ENCODE data around the gene DNMT1. TPM values are rescaled to one million over a fixed set of nuclear protein-coding genes. Genes with fewer than 3 reads are reported as not detected.
A peak's percentile ranks its signal among the peaks of the same experiment; 100 is the strongest.

DNMT1 gene
- total RNA-seq, 5 donors from 2014 or later (not counting 1 experiment from before 2014, with no cell fraction given), result 199 to 245 (median 235) TPM

- 70% methylated on average over 6 of the region's 7 CpGs for WGBS (ENCODE audit: insufficient coverage)
- Mint-ChIP-seq H3K27ac (peak overlapping the region; percentile 96 to 97), H3K27me3 (no peaks in the 10 kb centered on the region), H3K4me3 (peak overlapping the region in 2 of 3 donors; percentile 9 to 66), H3K9me3 (no peaks in the 10 kb centered on the region), H3K36me3 (peaks cover 7% of the 10 kb centered on the region), H3K4me1 (peaks cover 63 to 71% (median 68%) of the 10 kb centered on the region in 3 donors)
- Histone ChIP-seq H3K9me3 (no peaks in the 10 kb centered on the region), H3K27ac (ENCODE audit: low read length) (peak overlapping the region; percentile 88), H3K36me3 (ENCODE audit: control insufficient read depth in 2 of 2, extremely low read depth in 1 of 2, insufficient read depth in 1 of 2, low read length in 1 of 2) (peaks cover under 1 to 9% of the 10 kb centered on the region in 2 donors), H3K4me3 (ENCODE audit: control insufficient read depth in 1 of 2, extremely low read depth in 1 of 2, low read length in 1 of 2) (no peak overlapping the region), H3K4me1 (ENCODE audit: control insufficient read depth in 1 of 2, extremely low read depth in 1 of 2, insufficient read depth in 2 of 2, low read length in 2 of 2) (peaks cover 41 to 95% of the 10 kb centered on the region in 2 experiments), H3K27me3 (replicated peaks in 1 of 2; ENCODE audit: control insufficient read depth in 2 of 2, extremely low read depth in 1 of 2, insufficient read depth in 2 of 2, low read length in 1 of 2) (no peaks in the 10 kb centered on the region)
- CTCF ChIA-PET, result interaction anchor here in 1 of 2 donors (0.6 kb wide), 1 partner anchor 125 kb away, joined by 3 read pairs; no protein-coding TSS in a partner anchor
- DNase-seq (peak in 1 of 35 experiments; percentile 36), ATAC-seq (replicated peaks in 1 of 4) (no peak)
- POLR2A ChIA-PET, result interaction anchor here (0.5 to 0.6 kb wide), 2 partner anchors 18 to 1329 kb away, joined by 3 to 5 read pairs; no protein-coding TSS in a partner anchor
Measured at GRCh38 chr19:10102787-10103236, 91.9 kb downstream of the DNMT1 start.

GRCh38 chr19:10100163-10100785, 94.5 kb downstream of the DNMT1 start:
- Histone ChIP-seq H3K27me3 (replicated peaks in 1 of 2; ENCODE audit: control insufficient read depth in 2 of 2, extremely low read depth in 1 of 2, insufficient read depth in 2 of 2, low read length in 1 of 2) (no peaks in the 10 kb centered on the region), H3K36me3 (ENCODE audit: control insufficient read depth in 2 of 2, extremely low read depth in 1 of 2, insufficient read depth in 1 of 2, low read length in 1 of 2) (no peaks in the 10 kb centered on the region), H3K4me3 (ENCODE audit: control insufficient read depth in 1 of 2, extremely low read depth in 1 of 2, low read length in 1 of 2) (no peak overlapping the region), H3K9me3 (no peaks in the 10 kb centered on the region), H3K27ac (ENCODE audit: low read length) (peak overlapping the region; percentile 65), H3K4me1 (ENCODE audit: control insufficient read depth in 1 of 2, extremely low read depth in 1 of 2, insufficient read depth in 2 of 2, low read length in 2 of 2) (peaks cover 31 to 90% of the 10 kb centered on the region in 2 experiments)
- no peak overlapping the region for H3K4me3 Mint-ChIP-seq
- no peak for DNase-seq
- peaks cover 53 to 60% (median 55%) of the 10 kb centered on the region in 3 donors for H3K4me1 Mint-ChIP-seq
- H3K9me3 Mint-ChIP-seq, result no peaks in the 10 kb centered on the region
- no peaks in the 10 kb centered on the region for H3K27me3 Mint-ChIP-seq
- ChIA-PET CTCF (interaction anchor here in 1 of 2 donors (0.6 to 1.0 kb wide), 2 partner anchors 13 to 17 kb away, joined by 3 read pairs; no protein-coding TSS in a partner anchor), POLR2A (interaction anchor here in 1 of 2 donors (0.6 kb wide), 1 partner anchor 312 kb away, joined by 3 read pairs; no protein-coding TSS in a partner anchor)
- H3K36me3 Mint-ChIP-seq, result no peaks in the 10 kb centered on the region
- no peak for ATAC-seq (replicated peaks in 1 of 4)
- 100% methylated on average over 2 of the region's 5 CpGs for WGBS (ENCODE audit: insufficient coverage)
- H3K27ac Mint-ChIP-seq, result peak overlapping the region; percentile 67 to 85

- CTCF ChIA-PET, result interaction anchor here in 1 of 2 donors (0.7 to 1.6 kb wide), 7 partner anchors 8 to 153 kb away, joined by 4 to 16 read pairs (median 6); partner anchors contain the start of genes P2RY11 and PPAN
- peak overlapping the region; percentile 46 to 68 (median 59) for H3K4me3 Mint-ChIP-seq
- DNase-seq, result no peak
Measured at GRCh38 chr19:10096615-10096963, 98.2 kb downstream of the DNMT1 start.

GRCh38 chr19:10095948-10096614, 98.7 kb downstream of the DNMT1 start:
- H3K4me3 ChIP-seq (ENCODE audit: control insufficient read depth in 1 of 2, extremely low read depth in 1 of 2, low read length in 1 of 2), result peak overlapping the region; percentile 23 to 41
- WGBS (ENCODE audit: insufficient coverage), result 2% methylated on average over 92 of the region's 97 CpGs
- no peaks in the 10 kb centered on the region for H3K9me3 ChIP-seq
- ChIA-PET POLR2A (interaction anchor here in 1 of 2 donors (0.6 kb wide), 1 partner anchor 46 kb away, joined by 5 read pairs; no protein-coding TSS in a partner anchor), CTCF (interaction anchor here in 1 of 2 donors (0.6 to 1.6 kb wide), 10 partner anchors 8 to 154 kb away, joined by 3 to 16 read pairs (median 6); partner anchors contain the start of genes P2RY11 and PPAN)
- peak overlapping the region; percentile 66 for H3K27ac ChIP-seq (ENCODE audit: low read length)
- ATAC-seq (replicated peaks in 1 of 4) (peak; percentile 89 to 91 (median 89)), DNase-seq (peak; percentile 72 to 96 (median 85))
- peaks cover 9 to 23% of the 10 kb centered on the region in 2 donors for H3K36me3 ChIP-seq (ENCODE audit: control insufficient read depth in 2 of 2, extremely low read depth in 1 of 2, insufficient read depth in 1 of 2, low read length in 1 of 2)
- Mint-ChIP-seq H3K9me3 (no peaks in the 10 kb centered on the region), H3K4me1 (peaks cover 27 to 38% (median 30%) of the 10 kb centered on the region in 3 donors), H3K27me3 (no peaks in the 10 kb centered on the region), H3K4me3 (peak overlapping the region; percentile 46 to 68 (median 59)), H3K27ac (peak overlapping the region; percentile 36 to 71), H3K36me3 (peaks cover 18% of the 10 kb centered on the region)
- H3K27me3 ChIP-seq (replicated peaks in 1 of 2; ENCODE audit: control insufficient read depth in 2 of 2, extremely low read depth in 1 of 2, insufficient read depth in 2 of 2, low read length in 1 of 2), result no peaks in the 10 kb centered on the region
- H3K4me1 ChIP-seq (ENCODE audit: control insufficient read depth in 1 of 2, extremely low read depth in 1 of 2, insufficient read depth in 2 of 2, low read length in 2 of 2), result peaks cover 10 to 54% of the 10 kb centered on the region in 2 experiments

More at GRCh38 chr19:10096615-10096963, 98.2 kb downstream of the DNMT1 start:
- Histone ChIP-seq H3K9me3 (no peaks in the 10 kb centered on the region), H3K36me3 (ENCODE audit: control insufficient read depth in 2 of 2, extremely low read depth in 1 of 2, insufficient read depth in 1 of 2, low read length in 1 of 2) (peaks cover 4 to 21% of the 10 kb centered on the region in 2 donors), H3K27ac (ENCODE audit: low read length) (peak overlapping the region; percentile 66), H3K4me3 (ENCODE audit: control insufficient read depth in 1 of 2, extremely low read depth in 1 of 2, low read length in 1 of 2) (peak overlapping the region; percentile 23 to 41), H3K4me1 (ENCODE audit: control insufficient read depth in 1 of 2, extremely low read depth in 1 of 2, insufficient read depth in 2 of 2, low read length in 2 of 2) (peaks cover 14 to 56% of the 10 kb centered on the region in 2 experiments), H3K27me3 (replicated peaks in 1 of 2; ENCODE audit: control insufficient read depth in 2 of 2, extremely low read depth in 1 of 2, insufficient read depth in 2 of 2, low read length in 1 of 2) (no peaks in the 10 kb centered on the region)
- peaks cover 16% of the 10 kb centered on the region for H3K36me3 Mint-ChIP-seq
- no peaks in the 10 kb centered on the region for H3K9me3 Mint-ChIP-seq
- H3K27ac Mint-ChIP-seq, result peak overlapping the region; percentile 36 to 71
- 34% methylated on average over 18 of the region's 26 CpGs for WGBS (ENCODE audit: insufficient coverage)
- ATAC-seq (replicated peaks in 1 of 4), result no peak
- peaks cover 27 to 40% (median 33%) of the 10 kb centered on the region in 3 donors for H3K4me1 Mint-ChIP-seq
- no peaks in the 10 kb centered on the region for H3K27me3 Mint-ChIP-seq
- POLR2A ChIA-PET, result interaction anchor here in 1 of 2 donors (0.6 kb wide), 1 partner anchor 45 kb away, joined by 5 read pairs; no protein-coding TSS in a partner anchor

GRCh38 chr19:10095622-10095947, 99.2 kb downstream of the DNMT1 start:
- H3K27me3 Mint-ChIP-seq, result no peaks in the 10 kb centered on the region
- no peaks in the 10 kb centered on the region for H3K9me3 ChIP-seq
- peak overlapping the region in 2 of 3 donors; percentile 26 to 30 for H3K4me3 Mint-ChIP-seq
- H3K4me1 ChIP-seq (ENCODE audit: control insufficient read depth in 1 of 2, extremely low read depth in 1 of 2, insufficient read depth in 2 of 2, low read length in 2 of 2), result peaks cover 10 to 51% of the 10 kb centered on the region in 2 experiments
- peak overlapping the region; percentile 30 for H3K27ac ChIP-seq (ENCODE audit: low read length)
- H3K4me3 ChIP-seq (ENCODE audit: control insufficient read depth in 1 of 2, extremely low read depth in 1 of 2, low read length in 1 of 2), result no peak overlapping the region
- ChIA-PET POLR2A (no interaction called here), CTCF (interaction anchor here in 1 of 2 donors (0.6 to 1.6 kb wide), 9 partner anchors 9 to 104 kb away, joined by 3 to 16 read pairs (median 6); partner anchors contain the start of genes P2RY11 and PPAN)
- peaks cover 18% of the 10 kb centered on the region for H3K36me3 Mint-ChIP-seq
- no peaks in the 10 kb centered on the region for H3K9me3 Mint-ChIP-seq
- peak overlapping the region; percentile 43 to 64 for H3K27ac Mint-ChIP-seq
- H3K27me3 ChIP-seq (replicated peaks in 1 of 2; ENCODE audit: control insufficient read depth in 2 of 2, extremely low read depth in 1 of 2, insufficient read depth in 2 of 2, low read length in 1 of 2), result no peaks in the 10 kb centered on the region
- ATAC-seq (replicated peaks in 1 of 4) (no peak), DNase-seq (no peak)
- 68% methylated on average over 4 of the region's 7 CpGs for WGBS (ENCODE audit: insufficient coverage)
- peaks cover 10 to 26% of the 10 kb centered on the region in 2 donors for H3K36me3 ChIP-seq (ENCODE audit: control insufficient read depth in 2 of 2, extremely low read depth in 1 of 2, insufficient read depth in 1 of 2, low read length in 1 of 2)
- H3K4me1 Mint-ChIP-seq, result peaks cover 27 to 37% (median 27%) of the 10 kb centered on the region in 3 donors
